Sigmoid colon (tissue), 7 donors: ENCODE measurements around the gene MPST. TPM values are rescaled to one million over a fixed set of nuclear protein-coding genes. Genes with fewer than 3 reads are reported as not detected.

Experiments
- DNase-seq: peaks from one replicate; pipeline ENCODE4 v3.0.0-alpha.2; 2019
- H3K27ac ChIP-seq, 4 donors: fragments of 200-600 bp; sonication (generic); one replicate each; pipeline ENCODE4 v1.5.1; 2016 to 2019; ENCODE audit warnings: mild to moderate bottlenecking in 1 of 4
- H3K27me3 ChIP-seq, 3 donors: fragments of 200-600 bp; sonication (generic); one replicate each; pipeline ENCODE4 v1.5.1; 2019; ENCODE audit warnings: mild to moderate bottlenecking in 1 of 3
- H3K36me3 ChIP-seq, 4 donors: fragments of 200-600 bp; sonication (generic); one replicate each; pipeline ENCODE4 v1.5.1; 2016 to 2019
- H3K4me1 ChIP-seq, 4 donors: fragments of 200-600 bp; sonication (generic); one replicate each; pipeline ENCODE4 v1.5.1; 2017 to 2019
- H3K4me3 ChIP-seq, 4 donors: fragments of 200-600 bp; sonication (generic); one replicate each; pipeline ENCODE4 v1.5.1; 2017 to 2019; ENCODE audit warnings: mild to moderate bottlenecking in 2 of 4, moderate library complexity in 1 of 4
- H3K9me3 ChIP-seq, 4 donors: fragments of 200-600 bp in 3 of 4; sonication (generic) in 3 of 4; one replicate each; pipeline versions ENCODE4 v1.5.1 to v1.6.1; 2013 to 2019
- CTCF ChIP-seq, 4 experiments: fragments of 450-650 bp in 3 of 4; fragments of 200-600 bp in 1 of 4; IDR thresholded peaks; one replicate each; pipeline ENCODE4 v1.5.1; 2016 to 2019; ENCODE audit warnings: antibody characterized with exemption in 4 of 4, mild to moderate bottlenecking in 3 of 4, moderate library complexity in 2 of 4
- EP300 ChIP-seq, 4 donors: sonication (generic); formaldehyde crosslinking; IDR thresholded peaks; one replicate each; pipeline ENCODE4 v1.6.1; 2017; ENCODE audit warnings: antibody characterized with exemption in 4 of 4
- POLR2A ChIP-seq, 2 donors: fragments of 450-650 bp; IDR thresholded peaks; one replicate each; pipeline ENCODE4 v1.6.1; 2016; ENCODE audit warnings: antibody characterized with exemption in 2 of 2, mild to moderate bottlenecking in 2 of 2, moderate library complexity in 2 of 2
- POLR2AphosphoS5 ChIP-seq, 4 donors: sonication (generic); formaldehyde crosslinking; IDR thresholded peaks; one replicate each; pipeline ENCODE4 v1.6.1; 2017; ENCODE audit warnings: antibody characterized with exemption in 4 of 4
- WGBS, 2 donors: extraction: QIAGEN DNeasy Blood & Tissue Kit; methylation state at CpG; one replicate each; pipeline ENCODE4 v1.1.7; 2013; 5-methylcytosine and 5-hydroxymethylcytosine counted together
- intact Hi-C: fragments of 100-400 bp; cut with DNase I; formaldehyde crosslinking; loops from one replicate; pipeline ENCODE4 v1.15.1; 2023
- polyA plus RNA-seq, 3 donors: library from polyadenylated mRNA; stranded (reverse); fragments of 200-250 nt; gene quantifications; one replicate each; pipeline ENCODE4 v1.2.3, GENCODE V29; 2013
- total RNA-seq, 4 donors: library from RNA; depleted of rRNA; stranded (reverse); fragments of >200 nt; gene quantifications; one replicate each; pipeline ENCODE4 v1.1.0, GENCODE V29; 2016
- donor health status: healthy with polysubstance abuse.
- donor health status: Bipolar disorder and iron deficiency.
- donor health status: healthy.

The MPST gene
- total and polyA plus RNA-seq, 7 donors = 94.2 to 340 (median 143) TPM

GRCh38 chr22:37044634-37045625 lies 25.4 kb downstream of the MPST start:
- Histone ChIP-seq H3K36me3 (no peaks in the 10 kb centered on the region), H3K27me3 (peaks cover 0 to 5% (median 0%) of the 10 kb centered on the region in 3 donors), H3K9me3 (no peaks in the 10 kb centered on the region), H3K27ac (no peak overlapping the region), H3K4me3 (no peak overlapping the region), H3K4me1 (no peaks in the 10 kb centered on the region)
- TF ChIP-seq CTCF (IDR thresholded peaks at IDR 0.05) (no peak), POLR2AphosphoS5 (IDR thresholded peaks at IDR 0.05) (no peak), POLR2A (IDR thresholded peaks at IDR 0.05) (no peak), EP300 (IDR thresholded peaks at IDR 0.05) (no peak)
- intact Hi-C loops = loop anchor here (10.0 kb wide), 1 partner anchor 260 kb away; no protein-coding TSS in a partner anchor
- WGBS, 2 donors = 42 to 68% methylated on average over 9 of the region's 9 CpGs
- DNase-seq = no peak

- intact Hi-C loops = loop anchor here (10.0 kb wide), 1 partner anchor 261 kb away; no protein-coding TSS in a partner anchor
- WGBS, 2 donors = 33 to 38% methylated on average over 4 of the region's 4 CpGs
- no peak overlapping the region for H3K27ac ChIP-seq
These were observed 26.4 kb downstream of the MPST start for GRCh38 chr22:37045958-37046357.

GRCh38 chr22:37046589-37046988 lies 27.0 kb downstream of the MPST start:
- Histone ChIP-seq H3K4me1 (peaks cover 0 to 8% (median 6%) of the 10 kb centered on the region in 4 donors), H3K4me3 (no peak overlapping the region), H3K9me3 (no peaks in the 10 kb centered on the region), H3K36me3 (no peaks in the 10 kb centered on the region), H3K27ac (no peak overlapping the region), H3K27me3 (peaks cover 0 to 5% (median 0%) of the 10 kb centered on the region in 3 donors)
- DNase-seq = no peak
- intact Hi-C loops = loop anchor here (10.0 kb wide), 1 partner anchor 262 kb away; no protein-coding TSS in a partner anchor
- WGBS, 2 donors = 90 to 91% methylated on average over 6 of the region's 6 CpGs
- TF ChIP-seq EP300 (IDR thresholded peaks at IDR 0.05) (no peak), CTCF (IDR thresholded peaks at IDR 0.05) (no peak), POLR2A (IDR thresholded peaks at IDR 0.05) (no peak), POLR2AphosphoS5 (IDR thresholded peaks at IDR 0.05) (no peak)

More at GRCh38 chr22:37045958-37046357, 26.4 kb downstream of the MPST start:
- H3K27me3 ChIP-seq = peaks cover 0 to 5% (median 0%) of the 10 kb centered on the region in 3 donors
- DNase-seq = no peak
- no peaks in the 10 kb centered on the region for H3K36me3 ChIP-seq
- no peaks in the 10 kb centered on the region for H3K9me3 ChIP-seq
- peaks cover 0 to 3% (median under 1%) of the 10 kb centered on the region in 4 donors for H3K4me1 ChIP-seq
- no peak overlapping the region for H3K4me3 ChIP-seq
- TF ChIP-seq EP300 (IDR thresholded peaks at IDR 0.05) (no peak), POLR2A (IDR thresholded peaks at IDR 0.05) (no peak)

GRCh38 chr22:37047006-37047405 lies 27.5 kb downstream of the MPST start:
- H3K9me3 ChIP-seq = no peaks in the 10 kb centered on the region
- intact Hi-C loops = loop anchor here (10.0 kb wide), 1 partner anchor 262 kb away; no protein-coding TSS in a partner anchor
- H3K27me3 ChIP-seq = peaks cover 0 to 5% (median 0%) of the 10 kb centered on the region in 3 donors
- TF ChIP-seq CTCF (IDR thresholded peaks at IDR 0.05) (no peak), EP300 (IDR thresholded peaks at IDR 0.05) (no peak), POLR2A (IDR thresholded peaks at IDR 0.05) (no peak), POLR2AphosphoS5 (IDR thresholded peaks at IDR 0.05) (no peak)
- H3K27ac ChIP-seq = no peak overlapping the region
- peaks cover 0 to 12% (median 7%) of the 10 kb centered on the region in 4 donors for H3K4me1 ChIP-seq
- no peak overlapping the region for H3K4me3 ChIP-seq
- no peaks in the 10 kb centered on the region for H3K36me3 ChIP-seq
- 81 to 86% methylated on average over 7 of the region's 7 CpGs for WGBS, 2 donors
- DNase-seq = no peak

- Histone ChIP-seq H3K27me3 (peaks cover 0 to under 1% (median 0%) of the 10 kb centered on the region in 3 donors), H3K4me1 (peaks cover 0 to 20% (median 18%) of the 10 kb centered on the region in 4 donors), H3K9me3 (no peaks in the 10 kb centered on the region), H3K27ac (no peak overlapping the region), H3K36me3 (peaks cover 0 to 1% (median under 1%) of the 10 kb centered on the region in 4 donors), H3K4me3 (no peak overlapping the region)
- no peak for TF ChIP-seq CTCF (IDR thresholded peaks at IDR 0.05)
- no peak for TF ChIP-seq POLR2AphosphoS5 (IDR thresholded peaks at IDR 0.05)
- TF ChIP-seq EP300 (IDR thresholded peaks at IDR 0.05) = no peak
- no peak for TF ChIP-seq POLR2A (IDR thresholded peaks at IDR 0.05)
- intact Hi-C loops = loop anchor here (10.0 kb wide), 1 partner anchor 263 kb away; no protein-coding TSS in a partner anchor
- DNase-seq = no peak
- 91% methylated on average over 6 of the region's 6 CpGs for WGBS, 2 donors
These were observed 28.6 kb downstream of the MPST start for GRCh38 chr22:37048133-37048532.
